Measurements from ENCODE around the gene TBK1. TPM values are rescaled to one million over a fixed set of nuclear protein-coding genes. Genes with fewer than 3 reads are reported as not detected.

Gene TBK1
- total RNA-seq, 1 experiment from 2014 or later: 32.4 TPM

DNA sequence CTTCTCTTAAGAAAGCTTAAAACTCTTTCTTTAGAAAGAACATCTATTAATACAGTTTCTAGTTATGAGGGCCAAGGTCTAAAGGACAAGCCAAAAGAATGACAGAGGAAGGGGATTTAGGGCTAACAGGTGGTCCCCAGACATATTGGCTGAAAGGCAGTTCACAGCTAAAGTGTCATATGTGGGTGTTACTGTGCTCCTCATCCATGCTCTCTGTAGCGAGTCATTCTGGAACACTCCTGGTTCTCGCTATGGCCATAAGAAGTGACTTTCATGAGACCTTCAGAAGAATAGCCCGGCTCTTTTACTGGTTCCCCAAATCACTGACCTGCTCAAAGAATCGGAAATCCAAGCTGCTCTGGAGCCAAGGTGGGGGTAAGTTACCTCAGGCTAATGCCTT, 55.0 kb downstream of the TBK1 start:
- ChIA-PET POLR2A (no interaction called here), CTCF (no interaction called here)
- ATAC-seq: no peak
- H3K27ac ChIP-seq (ENCODE audit: low read length): no peak overlapping the region
- H3K4me3 ChIP-seq (ENCODE audit: low read depth in 2 of 2, low read length in 2 of 2): no peak overlapping the region
- BruUV-seq (replicated peaks): no TSS peak
- in situ Hi-C loops (cut with HindIII; ENCODE audit: low pct_unique_long_range_greater_than_20kb, low sequenced_read_pairs): no loop called here
- DNase-seq (ENCODE audit: low read depth, low spot score): no peak
- intact Hi-C loops (cut with micrococcal nuclease; ENCODE audit: unreplicated experiment): no loop called here
- H3K4me1 ChIP-seq (ENCODE audit: control insufficient read depth, insufficient read depth, low read length): no peaks in the 10 kb centered on the region
- no peaks in the 10 kb centered on the region for H3K9me3 ChIP-seq (ENCODE audit: control insufficient read depth, insufficient read depth, low read depth, low read length)
- H3K27me3 ChIP-seq (ENCODE audit: control insufficient read depth, insufficient read depth, low read length): no peaks in the 10 kb centered on the region
- TF ChIP-seq, protein P1, sequence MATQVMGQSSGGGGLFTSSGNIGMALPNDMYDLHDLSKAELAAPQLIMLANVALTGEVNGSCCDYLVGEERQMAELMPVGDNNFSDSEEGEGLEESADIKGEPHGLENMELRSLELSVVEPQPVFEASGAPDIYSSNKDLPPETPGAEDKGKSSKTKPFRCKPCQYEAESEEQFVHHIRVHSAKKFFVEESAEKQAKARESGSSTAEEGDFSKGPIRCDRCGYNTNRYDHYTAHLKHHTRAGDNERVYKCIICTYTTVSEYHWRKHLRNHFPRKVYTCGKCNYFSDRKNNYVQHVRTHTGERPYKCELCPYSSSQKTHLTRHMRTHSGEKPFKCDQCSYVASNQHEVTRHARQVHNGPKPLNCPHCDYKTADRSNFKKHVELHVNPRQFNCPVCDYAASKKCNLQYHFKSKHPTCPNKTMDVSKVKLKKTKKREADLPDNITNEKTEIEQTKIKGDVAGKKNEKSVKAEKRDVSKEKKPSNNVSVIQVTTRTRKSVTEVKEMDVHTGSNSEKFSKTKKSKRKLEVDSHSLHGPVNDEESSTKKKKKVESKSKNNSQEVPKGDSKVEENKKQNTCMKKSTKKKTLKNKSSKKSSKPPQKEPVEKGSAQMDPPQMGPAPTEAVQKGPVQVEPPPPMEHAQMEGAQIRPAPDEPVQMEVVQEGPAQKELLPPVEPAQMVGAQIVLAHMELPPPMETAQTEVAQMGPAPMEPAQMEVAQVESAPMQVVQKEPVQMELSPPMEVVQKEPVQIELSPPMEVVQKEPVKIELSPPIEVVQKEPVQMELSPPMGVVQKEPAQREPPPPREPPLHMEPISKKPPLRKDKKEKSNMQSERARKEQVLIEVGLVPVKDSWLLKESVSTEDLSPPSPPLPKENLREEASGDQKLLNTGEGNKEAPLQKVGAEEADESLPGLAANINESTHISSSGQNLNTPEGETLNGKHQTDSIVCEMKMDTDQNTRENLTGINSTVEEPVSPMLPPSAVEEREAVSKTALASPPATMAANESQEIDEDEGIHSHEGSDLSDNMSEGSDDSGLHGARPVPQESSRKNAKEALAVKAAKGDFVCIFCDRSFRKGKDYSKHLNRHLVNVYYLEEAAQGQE (IDR thresholded peaks at IDR 0.05; ENCODE audit: insufficient read depth in 1 of 2, low read depth in 2 of 2, low read length in 1 of 2): no peak
- TF ChIP-seq SIN3A (IDR thresholded peaks at IDR 0.05; ENCODE audit: borderline replicate concordance, insufficient read depth, low read depth, low read length) (no peak), POLR2AphosphoS5 (IDR thresholded peaks at IDR 0.05; ENCODE audit: low read depth, low read length) (no peak)
- H3K36me3 ChIP-seq (ENCODE audit: control insufficient read depth, insufficient read depth, low read length): no peaks in the 10 kb centered on the region

DNA sequence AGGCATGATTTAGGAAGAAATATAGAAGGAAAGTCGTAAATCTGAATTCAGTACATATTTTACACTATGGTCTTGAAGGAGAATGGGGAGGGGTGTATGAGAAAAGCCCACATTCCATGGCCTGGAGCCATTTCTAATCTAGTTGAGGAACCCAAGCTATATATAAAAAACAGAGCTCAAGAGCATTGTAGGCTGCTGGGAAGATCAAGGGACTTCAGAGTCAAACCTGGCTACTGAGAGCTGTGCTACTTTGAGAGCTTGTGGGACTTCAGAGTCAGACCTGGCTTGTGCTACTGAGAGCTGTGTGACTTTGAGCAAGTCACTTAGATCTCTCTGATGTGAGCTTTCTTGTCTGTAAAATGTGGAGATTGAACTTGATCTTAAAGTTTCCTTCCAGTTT, 58.7 kb downstream of the TBK1 start:
- in situ Hi-C loops (cut with HindIII; ENCODE audit: low pct_unique_long_range_greater_than_20kb, low sequenced_read_pairs): no loop called here
- ATAC-seq: no peak

DNA sequence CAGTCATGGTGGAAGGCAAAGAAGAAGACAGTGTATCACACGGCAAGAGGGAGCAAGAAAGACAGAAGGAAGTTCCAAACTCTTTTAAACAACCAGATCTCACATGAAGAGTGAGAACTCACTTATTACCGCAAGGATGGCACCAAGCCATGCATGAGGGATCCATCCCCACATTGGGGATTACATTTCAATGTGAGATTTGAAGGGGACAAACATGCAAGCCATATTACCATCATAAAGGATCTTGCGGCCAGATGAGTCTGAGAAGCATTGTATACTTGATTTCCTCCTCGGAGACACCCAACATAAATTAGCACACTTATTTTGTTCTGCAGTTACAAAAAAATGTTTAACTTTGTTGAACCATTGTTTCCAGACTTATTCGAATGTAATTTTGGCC, 66.5 kb downstream of the TBK1 start:
- intact Hi-C loops (cut with micrococcal nuclease; ENCODE audit: unreplicated experiment): no loop called here
- in situ Hi-C loops (cut with HindIII; ENCODE audit: low pct_unique_long_range_greater_than_20kb, low sequenced_read_pairs): no loop called here
- ChIA-PET POLR2A (no interaction called here), CTCF (no interaction called here)
- TF ChIP-seq, protein P2, sequence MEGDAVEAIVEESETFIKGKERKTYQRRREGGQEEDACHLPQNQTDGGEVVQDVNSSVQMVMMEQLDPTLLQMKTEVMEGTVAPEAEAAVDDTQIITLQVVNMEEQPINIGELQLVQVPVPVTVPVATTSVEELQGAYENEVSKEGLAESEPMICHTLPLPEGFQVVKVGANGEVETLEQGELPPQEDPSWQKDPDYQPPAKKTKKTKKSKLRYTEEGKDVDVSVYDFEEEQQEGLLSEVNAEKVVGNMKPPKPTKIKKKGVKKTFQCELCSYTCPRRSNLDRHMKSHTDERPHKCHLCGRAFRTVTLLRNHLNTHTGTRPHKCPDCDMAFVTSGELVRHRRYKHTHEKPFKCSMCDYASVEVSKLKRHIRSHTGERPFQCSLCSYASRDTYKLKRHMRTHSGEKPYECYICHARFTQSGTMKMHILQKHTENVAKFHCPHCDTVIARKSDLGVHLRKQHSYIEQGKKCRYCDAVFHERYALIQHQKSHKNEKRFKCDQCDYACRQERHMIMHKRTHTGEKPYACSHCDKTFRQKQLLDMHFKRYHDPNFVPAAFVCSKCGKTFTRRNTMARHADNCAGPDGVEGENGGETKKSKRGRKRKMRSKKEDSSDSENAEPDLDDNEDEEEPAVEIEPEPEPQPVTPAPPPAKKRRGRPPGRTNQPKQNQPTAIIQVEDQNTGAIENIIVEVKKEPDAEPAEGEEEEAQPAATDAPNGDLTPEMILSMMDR (IDR thresholded peaks at IDR 0.05): no peak
- TF ChIP-seq, protein P1 (IDR thresholded peaks at IDR 0.05; ENCODE audit: insufficient read depth in 1 of 2, low read depth in 2 of 2, low read length in 1 of 2): no peak
- TF ChIP-seq TCF7L2 (IDR thresholded peaks at IDR 0.05; ENCODE audit: low read depth, low read length) (no peak), POLR2AphosphoS5 (IDR thresholded peaks at IDR 0.05; ENCODE audit: low read depth, low read length) (no peak), SIN3A (IDR thresholded peaks at IDR 0.05; ENCODE audit: borderline replicate concordance, insufficient read depth, low read depth, low read length) (no peak)
- H3K27ac ChIP-seq (ENCODE audit: low read length): no peak overlapping the region
- DNase-seq (ENCODE audit: low read depth, low spot score) (no peak), ATAC-seq (no peak)
- no peak overlapping the region for H3K4me3 ChIP-seq (ENCODE audit: low read depth in 2 of 2, low read length in 2 of 2)
- H3K27me3 ChIP-seq (ENCODE audit: control insufficient read depth, insufficient read depth, low read length): no peaks in the 10 kb centered on the region
- H3K9me3 ChIP-seq (ENCODE audit: control insufficient read depth, insufficient read depth, low read depth, low read length): no peaks in the 10 kb centered on the region
- H3K36me3 ChIP-seq (ENCODE audit: control insufficient read depth, insufficient read depth, low read length): no peaks in the 10 kb centered on the region
- no TSS peak for BruUV-seq (replicated peaks)
- H3K4me1 ChIP-seq (ENCODE audit: control insufficient read depth, insufficient read depth, low read length): no peaks in the 10 kb centered on the region

More for the DNA sequence above, 58.7 kb downstream of the TBK1 start:
- no peak overlapping the region for H3K4me3 ChIP-seq (ENCODE audit: low read depth in 2 of 2, low read length in 2 of 2)
- no TSS peak for BruUV-seq (replicated peaks)
- intact Hi-C loops (cut with micrococcal nuclease; ENCODE audit: unreplicated experiment): no loop called here
- DNase-seq (ENCODE audit: low read depth, low spot score): no peak
- H3K36me3 ChIP-seq (ENCODE audit: control insufficient read depth, insufficient read depth, low read length): no peaks in the 10 kb centered on the region
- TF ChIP-seq, protein P2 (IDR thresholded peaks at IDR 0.05): no peak
- no peaks in the 10 kb centered on the region for H3K4me1 ChIP-seq (ENCODE audit: control insufficient read depth, insufficient read depth, low read length)
- no peaks in the 10 kb centered on the region for H3K27me3 ChIP-seq (ENCODE audit: control insufficient read depth, insufficient read depth, low read length)
- CTCF ChIA-PET: interaction anchor here (0.6 kb wide), 1 partner anchor 72 kb away, joined by 3 read pairs; no protein-coding TSS in a partner anchor
- POLR2A ChIA-PET: no interaction called here
- H3K9me3 ChIP-seq (ENCODE audit: control insufficient read depth, insufficient read depth, low read depth, low read length): no peaks in the 10 kb centered on the region
- H3K27ac ChIP-seq (ENCODE audit: low read length): no peak overlapping the region

All from Panc1 (cell line).